Activated CD4-positive, alpha-beta T cell treated with anti-CD3 and anti-CD28 coated beads, Interleukin-10, Interleukin-2, amounts not matched to agents 100 ng/mL and 50 ng/mL, durations not matched to agents 16 hours and 8 hours (primary cell): ENCODE results near the gene VPS29.

Experiments used
- DNase-seq: peaks from one replicate; pipeline ENCODE4 v3.0.0-alpha.2; 2020

The VPS29 gene

DNA sequence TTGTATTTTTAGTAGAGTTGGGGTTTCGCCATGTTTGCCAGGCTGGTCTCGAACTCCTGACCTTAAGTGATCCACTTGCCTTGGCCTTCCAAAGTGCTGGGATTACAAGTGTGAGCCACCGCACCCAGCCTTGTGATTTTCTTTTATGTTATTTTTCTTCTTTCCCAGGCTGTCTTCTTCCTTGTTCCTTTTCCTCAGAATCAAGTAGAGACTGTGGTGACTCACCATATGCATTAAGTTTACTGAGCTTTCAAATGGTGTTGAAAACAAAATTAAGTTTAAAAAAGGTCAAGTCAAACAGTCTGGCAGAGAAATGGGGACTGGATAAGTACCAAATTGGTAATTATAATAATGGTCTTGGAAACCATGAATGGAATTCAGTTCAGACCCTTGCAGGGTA, 57.5 kb downstream of the VPS29 start:
- no peak for DNase-seq
